Heart right ventricle (tissue), 16 donors: Measurements from ENCODE around the gene EYS. TPM values are rescaled to one million over a fixed set of nuclear protein-coding genes. Genes with fewer than 3 reads are reported as not detected.
"Not testable (repeated sequence)": the region's sequence is repeated elsewhere in the genome, so short reads cannot be mapped to it uniquely, and the experiment has no call there.

Experiments used
- ATAC-seq, 8 donors: fragments of 200-7000 bp; cut with Tn5 transposase; one replicate each; pipeline ENCODE4 v1.9.1; 2020; ENCODE audit warnings: mild to moderate bottlenecking in 8 of 8, moderate library complexity in 8 of 8, moderate number of reproducible peaks in 1 of 8
- DNase-seq, 2 donors: peaks; one replicate each; pipeline ENCODE4 v3.0.0-alpha.2; 2020
- H3K27ac ChIP-seq, 10 donors: fragments of 200-600 bp; sonication (generic) in 2 of 10; one replicate each; pipeline versions ENCODE4 v1.5.0 to v1.8.0; 2020 to 2022; ENCODE audit warnings: mild to moderate bottlenecking in 3 of 10
- H3K27me3 ChIP-seq, 7 donors: fragments of 200-600 bp; one replicate each; pipeline ENCODE4 v1.8.0; 2021 to 2022; ENCODE audit warnings: mild to moderate bottlenecking in 2 of 7
- H3K36me3 ChIP-seq, 9 donors: fragments of 200-600 bp; sonication (generic) in 1 of 9; one replicate each; pipeline versions ENCODE4 v1.5.0 to v1.8.0; 2020 to 2022; ENCODE audit warnings: mild to moderate bottlenecking in 2 of 9
- H3K4me1 ChIP-seq, 9 donors: fragments of 200-600 bp; sonication (generic) in 1 of 9; one replicate each; pipeline versions ENCODE4 v1.5.0 to v1.8.0; 2020 to 2022; ENCODE audit warnings: mild to moderate bottlenecking in 4 of 9
- H3K4me3 ChIP-seq, 10 donors: fragments of 200-600 bp; sonication (generic) in 2 of 10; one replicate each; pipeline versions ENCODE4 v1.5.0 to v1.8.0; 2020 to 2022; ENCODE audit warnings: mild to moderate bottlenecking in 7 of 10, moderate library complexity in 2 of 10
- H3K9me3 ChIP-seq, 11 donors: fragments of 200-600 bp in 10 of 11; sonication (generic) in 2 of 11; one replicate each; pipeline versions ENCODE4 v1.5.0 to v1.8.0; 2013 to 2022; ENCODE audit warnings: mild to moderate bottlenecking in 2 of 11, control low read depth in 1 of 11, moderate library complexity in 1 of 11
- CTCF ChIP-seq, 9 donors: fragments of 200-600 bp; sonication (generic) in 2 of 9; IDR thresholded peaks; one replicate each; pipeline versions ENCODE4 v1.5.0 to v1.8.0; 2021 to 2022; ENCODE audit warnings: antibody characterized with exemption in 9 of 9, mild to moderate bottlenecking in 5 of 9, moderate library complexity in 1 of 9
- WGBS, 2 donors: extraction: QIAGEN DNeasy Blood & Tissue Kit; methylation state at CpG; one replicate each; pipeline ENCODE4 v1.1.7; 2013; ENCODE audit warnings: inconsistent platforms in 1 of 2; 5-methylcytosine and 5-hydroxymethylcytosine counted together
- intact Hi-C, 10 donors: fragments of 100-400 bp; cut with DNase I; formaldehyde crosslinking; loops; one replicate each; pipeline versions ENCODE4 v1.11.1 to v1.14.2; 2022
- polyA plus RNA-seq, 2 donors: library from polyadenylated mRNA; stranded (reverse); fragments of 200-250 nt; gene quantifications; one replicate each; pipeline ENCODE4 v1.2.3, GENCODE V29; 2013
- total RNA-seq, 10 donors: library from RNA; stranded (reverse); fragmentation: NEBNext Ultra II Directional in 3 of 10; extraction: Animal tissue kit (Norgen Biotek cat#: 25700) in 3 of 10; gene quantifications; one replicate each; pipeline versions ENCODE4 v1.2.1 to v1.2.4, GENCODE V29; 2021 to 2023
- donor health status: Arrhythmogenic right ventricular cardiomyopathy.
- donor health status: ischemic (EF 13 %, LVEDD 7.1; RV severe dilation, severe dysfunction).
- donor health status: healthy with polysubstance abuse.
- donor health status: DM: no; HTN: yes; CAD: no.
- donor health status: DM: no; HTN: no; CAD: no.
- donor health status: ischemic (EF 25% LVEDD 6.9; RV normal size, moderate dysfunction).
- donor health status: ischemic (EF 25% LVEDD 5.7; RV mildly dilated, moderate dysfunction).
- donor health status: healthy.
- donor health status: DM: yes; HTN: yes; CAD: no.
- donor health status: Ischemic cardiomyopathy.
- donor health status: ischemic (EF 35%, LVEDD 5.7; RV mildly dilated, moderate dysfunction).
- donor health status: nonischemic (EF 11% LVEDD 7.7; RV severe dilation, severe dysfunction).
- donor health status: DM: yes; HTN: yes; CAD: no.
- donor health status: PGD.
- donor health status: ischemic (EF 29% LVEDD 5.4; RV normal size, mild dysfunction).
- donor health status: nonischemic (EF 23%, LVEDD 6.1; RV moderate dilation, normal function).

The EYS gene
- total and polyA plus RNA-seq, 12 donors: 0.02 to 0.40 (median 0.18) TPM; not detected in 8

- no peak for ATAC-seq
- Histone ChIP-seq H3K36me3 (no peaks in the 10 kb centered on the region), H3K4me3 (no peak overlapping the region), H3K27me3 (peaks cover 0 to 7% (median 0%) of the 10 kb centered on the region in 7 donors), H3K27ac (no peak overlapping the region), H3K4me1 (no peaks in the 10 kb centered on the region), H3K9me3 (peaks cover 0 to 19% (median 0%) of the 10 kb centered on the region in 11 donors)
- 24 to 25% methylated on average over 4 of the region's 4 CpGs for WGBS, 2 donors
- DNase-seq: no peak
- TF ChIP-seq CTCF (IDR thresholded peaks at IDR 0.05): peak; percentile 47 to 80 (median 74)
- intact Hi-C loops: loop anchor here (1.0 to 10.0 kb wide), 8 partner anchors 162 to 420 kb away; no protein-coding TSS in a partner anchor
These were observed 1942.6 kb downstream of the EYS start for GRCh38 chr6:63764318-63764916.

- TF ChIP-seq CTCF (IDR thresholded peaks at IDR 0.05): no peak
- ATAC-seq (no peak), DNase-seq (no peak)
- H3K4me3 ChIP-seq: no peak overlapping the region
- no peak overlapping the region for H3K27ac ChIP-seq
- H3K9me3 ChIP-seq: peaks cover 0 to 20% (median 8%) of the 10 kb centered on the region in 11 donors
- no peaks in the 10 kb centered on the region for H3K4me1 ChIP-seq
- peaks cover 0 to 3% (median 0%) of the 10 kb centered on the region in 7 donors for H3K27me3 ChIP-seq
- intact Hi-C loops: loop anchor here in 4 of 10 donors (5.0 to 10.0 kb wide), 4 partner anchors 158 to 415 kb away; no protein-coding TSS in a partner anchor
- H3K36me3 ChIP-seq: no peaks in the 10 kb centered on the region
These were observed 1946.8 kb downstream of the EYS start for GRCh38 chr6:63760199-63760598.

GRCh38 chr6:63759605-63760105, 1947.4 kb downstream of the EYS start:
- DNase-seq (no peak), ATAC-seq (no peak)
- H3K27ac ChIP-seq: no peak overlapping the region
- H3K27me3 ChIP-seq: peaks cover 0 to 3% (median 0%) of the 10 kb centered on the region in 7 donors
- H3K36me3 ChIP-seq: no peaks in the 10 kb centered on the region
- TF ChIP-seq CTCF (IDR thresholded peaks at IDR 0.05): no peak
- no peak overlapping the region for H3K4me3 ChIP-seq
- H3K4me1 ChIP-seq: no peaks in the 10 kb centered on the region
- intact Hi-C loops: loop anchor here in 4 of 10 donors (5.0 to 10.0 kb wide), 4 partner anchors 157 to 415 kb away; no protein-coding TSS in a partner anchor
- H3K9me3 ChIP-seq: peaks cover 0 to 20% (median 8%) of the 10 kb centered on the region in 11 donors

- DNase-seq (no peak), ATAC-seq (no peak)
- WGBS, 2 donors: 81 to 86% methylated on average over 1 of the region's 1 CpG
- Histone ChIP-seq H3K4me3 (no peak overlapping the region), H3K9me3 (peaks cover 0 to 20% (median 8%) of the 10 kb centered on the region in 11 donors), H3K4me1 (no peaks in the 10 kb centered on the region), H3K27me3 (peaks cover 0 to 3% (median 0%) of the 10 kb centered on the region in 7 donors), H3K36me3 (no peaks in the 10 kb centered on the region), H3K27ac (no peak overlapping the region)
- TF ChIP-seq CTCF (IDR thresholded peaks at IDR 0.05): no peak
- intact Hi-C loops: no loop called here
These were observed 1949.2 kb downstream of the EYS start for GRCh38 chr6:63757826-63758225.

GRCh38 chr6:63757275-63757674, 1949.8 kb downstream of the EYS start:
- H3K9me3 ChIP-seq: peaks cover 0 to 20% (median 8%) of the 10 kb centered on the region in 11 donors
- intact Hi-C loops, H3K27ac ChIP-seq, H3K36me3 ChIP-seq, DNase-seq, H3K4me3 ChIP-seq, H3K27me3 ChIP-seq, H3K4me1 ChIP-seq, ATAC-seq: not testable (repeated sequence)
